Progenitor cell of endocrine pancreas (in vitro differentiated cells): Measurements from ENCODE around the gene FAF2. TPM values are rescaled to one million over a fixed set of nuclear protein-coding genes. Genes with fewer than 3 reads are reported as not detected.

ENCODE experiments used
- DNase-seq: peaks from one replicate; pipeline ENCODE4 v3.0.0; 2021; ENCODE audit warnings: low spot score; ENCODE audit not compliant: unreplicated experiment
- H3K27ac Mint-ChIP-seq: 2 replicates; pipeline ENCODE4 v1.8.0; 2021; ENCODE audit warnings: mild to moderate bottlenecking, moderate library complexity, mixed read lengths
- H3K27me3 Mint-ChIP-seq: 2 replicates; pipeline ENCODE4 v1.8.0; 2021; ENCODE audit warnings: mixed read lengths
- H3K36me3 Mint-ChIP-seq: 2 replicates; pipeline ENCODE4 v1.8.0; 2022; ENCODE audit warnings: mixed read lengths; ENCODE audit not compliant: insufficient read depth
- H3K4me1 Mint-ChIP-seq: 2 replicates; pipeline ENCODE4 v1.8.0; 2021; ENCODE audit warnings: low read depth, mixed read lengths
- H3K4me3 Mint-ChIP-seq: 2 replicates; pipeline ENCODE4 v1.8.0; 2021; ENCODE audit warnings: low read depth, mild to moderate bottlenecking, moderate library complexity, mixed read lengths
- H3K9me3 Mint-ChIP-seq: 2 replicates; pipeline ENCODE4 v1.8.0; 2021; ENCODE audit warnings: low read depth, mixed read lengths
- CTCF ChIP-seq: fragments of 200-600 bp; sonication (generic); IDR thresholded peaks from one replicate; pipeline ENCODE4 v1.5.0; 2021; ENCODE audit warnings: antibody characterized with exemption, mild to moderate bottlenecking; ENCODE audit not compliant: unreplicated experiment
- total RNA-seq: library from RNA; stranded (reverse); gene quantifications from 2 replicates; pipeline ENCODE4 v1.2.1, GENCODE V29; 2021

The FAF2 gene
- total RNA-seq, 1 donor from 2014 or later, result 54.6 TPM

GRCh38 chr5:176517053-176517661, 69.0 kb downstream of the FAF2 start:
- H3K9me3 Mint-ChIP-seq, result no peaks in the 10 kb centered on the region
- no peak for TF ChIP-seq CTCF
- H3K36me3 Mint-ChIP-seq, result no peaks in the 10 kb centered on the region
- peaks cover 3% of the 10 kb centered on the region for H3K4me1 Mint-ChIP-seq
- no peaks in the 10 kb centered on the region for H3K27me3 Mint-ChIP-seq
- DNase-seq, result no peak
- H3K27ac Mint-ChIP-seq, result no peak overlapping the region
- no peak overlapping the region for H3K4me3 Mint-ChIP-seq

GRCh38 chr5:176519810-176520720, 71.9 kb downstream of the FAF2 start:
- no peaks in the 10 kb centered on the region for H3K36me3 Mint-ChIP-seq
- TF ChIP-seq CTCF, result no peak
- no peak overlapping the region for H3K27ac Mint-ChIP-seq
- H3K4me1 Mint-ChIP-seq, result peaks cover 3% of the 10 kb centered on the region
- H3K27me3 Mint-ChIP-seq, result no peaks in the 10 kb centered on the region
- no peak for DNase-seq
- H3K9me3 Mint-ChIP-seq, result no peaks in the 10 kb centered on the region
- no peak overlapping the region for H3K4me3 Mint-ChIP-seq

GRCh38 chr5:176521286-176521685, 73.1 kb downstream of the FAF2 start:
- DNase-seq, result no peak
- no peak for TF ChIP-seq CTCF
- H3K4me1 Mint-ChIP-seq, result peaks cover 3% of the 10 kb centered on the region
- no peaks in the 10 kb centered on the region for H3K9me3 Mint-ChIP-seq
- no peaks in the 10 kb centered on the region for H3K27me3 Mint-ChIP-seq
- peaks cover 3% of the 10 kb centered on the region for H3K36me3 Mint-ChIP-seq
- peak overlapping the region; percentile 49 for H3K27ac Mint-ChIP-seq
- no peak overlapping the region for H3K4me3 Mint-ChIP-seq

- TF ChIP-seq CTCF, result no peak
- H3K9me3 Mint-ChIP-seq, result no peaks in the 10 kb centered on the region
- peaks cover 3% of the 10 kb centered on the region for H3K36me3 Mint-ChIP-seq
- H3K27me3 Mint-ChIP-seq, result no peaks in the 10 kb centered on the region
- no peak overlapping the region for H3K27ac Mint-ChIP-seq
- H3K4me1 Mint-ChIP-seq, result peaks cover 3% of the 10 kb centered on the region
- no peak for DNase-seq
- no peak overlapping the region for H3K4me3 Mint-ChIP-seq
These were observed 73.6 kb downstream of the FAF2 start for GRCh38 chr5:176521699-176522263.

- H3K27ac Mint-ChIP-seq, result no peak overlapping the region
- no peak for TF ChIP-seq CTCF
- no peaks in the 10 kb centered on the region for H3K4me1 Mint-ChIP-seq
- no peaks in the 10 kb centered on the region for H3K27me3 Mint-ChIP-seq
- H3K4me3 Mint-ChIP-seq, result no peak overlapping the region
- DNase-seq, result no peak
- no peaks in the 10 kb centered on the region for H3K9me3 Mint-ChIP-seq
- H3K36me3 Mint-ChIP-seq, result peaks cover 4% of the 10 kb centered on the region
These were observed 76.0 kb downstream of the FAF2 start for GRCh38 chr5:176524138-176524537.
